ENCODE results near the gene CSAG1. TPM values are rescaled to one million over a fixed set of nuclear protein-coding genes. Genes with fewer than 3 reads are reported as not detected.
"Not testable (repeated sequence)": the region's sequence is repeated elsewhere in the genome, so short reads cannot be mapped to it uniquely, and the experiment has no call there.

CSAG1 gene
- total RNA-seq, 5 donors from 2014 or later (not counting 1 experiment from before 2014, with no cell fraction given), result not detected

DNA sequence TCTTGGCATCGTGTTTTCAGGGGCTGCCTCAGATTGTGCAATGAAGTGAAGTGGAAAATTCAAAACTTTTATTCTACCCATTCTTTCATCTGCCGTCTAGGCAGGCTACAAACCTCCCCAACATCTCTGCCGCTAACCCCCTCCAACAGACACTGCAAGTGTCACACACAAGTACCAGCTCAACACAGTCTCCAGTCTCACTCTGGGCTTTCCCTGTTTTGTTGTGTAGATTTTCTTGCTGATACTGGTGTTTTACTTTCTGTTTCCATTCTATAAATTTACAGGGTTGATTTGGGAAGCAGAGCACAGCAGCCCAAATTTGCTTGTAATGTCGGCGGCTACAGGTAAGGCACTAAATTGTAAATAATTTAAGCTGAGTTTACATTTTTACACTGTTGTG is 21.4 kb upstream of the CSAG1 start:
- ATAC-seq (replicated peaks in 1 of 4); H3K36me3 Mint-ChIP-seq; H3K4me3 ChIP-seq (ENCODE audit: control insufficient read depth in 1 of 2, extremely low read depth in 1 of 2, low read length in 1 of 2); H3K27me3 Mint-ChIP-seq; POLR2A ChIA-PET; DNase-seq; CTCF ChIA-PET; H3K27ac ChIP-seq (ENCODE audit: low read length); H3K4me1 ChIP-seq (ENCODE audit: control insufficient read depth in 1 of 2, extremely low read depth in 1 of 2, insufficient read depth in 2 of 2, low read length in 2 of 2); H3K36me3 ChIP-seq (ENCODE audit: control insufficient read depth in 2 of 2, extremely low read depth in 1 of 2, insufficient read depth in 1 of 2, low read length in 1 of 2); H3K4me3 Mint-ChIP-seq; H3K9me3 ChIP-seq; H3K27ac Mint-ChIP-seq; H3K27me3 ChIP-seq (replicated peaks in 1 of 2; ENCODE audit: control insufficient read depth in 2 of 2, extremely low read depth in 1 of 2, insufficient read depth in 2 of 2, low read length in 1 of 2); H3K4me1 Mint-ChIP-seq; H3K9me3 Mint-ChIP-seq: not testable (repeated sequence)
- no CpG with 5 or more reads among the region's 5 CpGs for WGBS (ENCODE audit: insufficient coverage)

- H3K27ac Mint-ChIP-seq; H3K27me3 Mint-ChIP-seq; H3K4me1 ChIP-seq (ENCODE audit: control insufficient read depth in 1 of 2, extremely low read depth in 1 of 2, insufficient read depth in 2 of 2, low read length in 2 of 2); H3K4me3 ChIP-seq (ENCODE audit: control insufficient read depth in 1 of 2, extremely low read depth in 1 of 2, low read length in 1 of 2); H3K36me3 Mint-ChIP-seq; H3K9me3 ChIP-seq; H3K9me3 Mint-ChIP-seq; POLR2A ChIA-PET; H3K36me3 ChIP-seq (ENCODE audit: control insufficient read depth in 2 of 2, extremely low read depth in 1 of 2, insufficient read depth in 1 of 2, low read length in 1 of 2); H3K4me3 Mint-ChIP-seq; CTCF ChIA-PET; H3K4me1 Mint-ChIP-seq; H3K27me3 ChIP-seq (replicated peaks in 1 of 2; ENCODE audit: control insufficient read depth in 2 of 2, extremely low read depth in 1 of 2, insufficient read depth in 2 of 2, low read length in 1 of 2); DNase-seq; H3K27ac ChIP-seq (ENCODE audit: low read length); ATAC-seq (replicated peaks in 1 of 4): not testable (repeated sequence)
- WGBS (ENCODE audit: insufficient coverage), result no CpG with 5 or more reads among the region's 35 CpGs
Observed at GRCh38 chrX:152753686-152754650, 20.4 kb upstream of the CSAG1 start, which contains the start of gene MAGEA2. TSS of gene MAGEA2 (minus strand) at chrX:152753842. CDS start at chrX:152751363, 2,479 bp downstream.

- Mint-ChIP-seq H3K4me3 (no peak overlapping the region), H3K4me1 (no peaks in the 10 kb centered on the region), H3K27ac (no peak overlapping the region), H3K27me3 (peaks cover 0 to 6% of the 10 kb centered on the region in 2 donors), H3K9me3 (no peaks in the 10 kb centered on the region), H3K36me3 (no peaks in the 10 kb centered on the region)
- DNase-seq (no peak), ATAC-seq (replicated peaks in 1 of 4) (no peak)
- WGBS (ENCODE audit: insufficient coverage), result no CpG with 5 or more reads among the region's 5 CpGs
- no peaks in the 10 kb centered on the region for H3K4me1 ChIP-seq (ENCODE audit: control insufficient read depth in 1 of 2, extremely low read depth in 1 of 2, insufficient read depth in 2 of 2, low read length in 2 of 2)
- no peaks in the 10 kb centered on the region for H3K27me3 ChIP-seq (replicated peaks in 1 of 2; ENCODE audit: control insufficient read depth in 2 of 2, extremely low read depth in 1 of 2, insufficient read depth in 2 of 2, low read length in 1 of 2)
- no peak overlapping the region for H3K27ac ChIP-seq (ENCODE audit: low read length)
- no peaks in the 10 kb centered on the region for H3K36me3 ChIP-seq (ENCODE audit: control insufficient read depth in 2 of 2, extremely low read depth in 1 of 2, insufficient read depth in 1 of 2, low read length in 1 of 2)
- H3K9me3 ChIP-seq, result no peaks in the 10 kb centered on the region
- ChIA-PET CTCF (no interaction called here), POLR2A (no interaction called here)
- no peak overlapping the region for H3K4me3 ChIP-seq (ENCODE audit: control insufficient read depth in 1 of 2, extremely low read depth in 1 of 2, low read length in 1 of 2)
Observed at GRCh38 chrX:152738560-152738959, 5.0 kb upstream of the CSAG1 start.

GRCh38 chrX:152736528-152736927 is 3.0 kb upstream of the CSAG1 start:
- H3K9me3 Mint-ChIP-seq; DNase-seq; H3K4me3 ChIP-seq (ENCODE audit: control insufficient read depth in 1 of 2, extremely low read depth in 1 of 2, low read length in 1 of 2); H3K4me1 ChIP-seq (ENCODE audit: control insufficient read depth in 1 of 2, extremely low read depth in 1 of 2, insufficient read depth in 2 of 2, low read length in 2 of 2); H3K4me1 Mint-ChIP-seq; H3K27ac ChIP-seq (ENCODE audit: low read length); POLR2A ChIA-PET; H3K36me3 ChIP-seq (ENCODE audit: control insufficient read depth in 2 of 2, extremely low read depth in 1 of 2, insufficient read depth in 1 of 2, low read length in 1 of 2); CTCF ChIA-PET; H3K27ac Mint-ChIP-seq; H3K27me3 ChIP-seq (replicated peaks in 1 of 2; ENCODE audit: control insufficient read depth in 2 of 2, extremely low read depth in 1 of 2, insufficient read depth in 2 of 2, low read length in 1 of 2); ATAC-seq (replicated peaks in 1 of 4); H3K27me3 Mint-ChIP-seq; H3K9me3 ChIP-seq; H3K36me3 Mint-ChIP-seq; H3K4me3 Mint-ChIP-seq: not testable (repeated sequence)
- WGBS (ENCODE audit: insufficient coverage), result 83% methylated on average over 4 of the region's 12 CpGs

DNA sequence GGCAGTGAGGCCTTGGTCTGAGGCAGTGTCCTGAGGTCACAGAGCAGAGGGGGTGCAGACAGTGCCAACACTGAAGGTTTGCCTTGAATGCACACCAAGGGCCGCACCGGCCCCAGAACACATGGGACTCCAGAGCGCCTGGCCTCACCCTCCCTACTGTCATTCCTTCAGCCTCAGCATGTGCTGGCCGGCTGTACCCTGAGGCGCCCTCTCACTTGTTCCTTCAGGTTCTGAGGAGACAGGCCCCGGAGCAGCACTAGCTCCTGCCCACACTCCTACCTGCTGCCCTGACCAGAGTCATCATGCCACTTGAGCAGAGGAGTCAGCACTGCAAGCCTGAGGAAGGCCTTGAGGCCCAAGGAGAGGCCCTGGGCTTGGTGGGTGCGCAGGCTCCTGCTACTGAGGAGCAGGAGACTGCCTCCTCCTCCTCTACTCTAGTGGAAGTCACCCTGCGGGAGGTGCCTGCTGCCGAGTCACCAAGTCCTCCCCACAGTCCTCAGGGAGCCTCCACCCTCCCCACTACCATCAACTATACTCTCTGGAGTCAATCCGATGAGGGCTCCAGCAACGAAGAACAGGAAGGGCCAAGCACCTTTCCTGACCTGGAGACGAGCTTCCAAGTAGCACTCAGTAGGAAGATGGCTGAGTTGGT is 2.5 kb upstream of the CSAG1 start:
- H3K27ac ChIP-seq (ENCODE audit: low read length), result no peak overlapping the region
- no peak overlapping the region for H3K4me3 ChIP-seq (ENCODE audit: control insufficient read depth in 1 of 2, extremely low read depth in 1 of 2, low read length in 1 of 2)
- H3K27ac Mint-ChIP-seq, result no peak overlapping the region
- H3K36me3 ChIP-seq (ENCODE audit: control insufficient read depth in 2 of 2, extremely low read depth in 1 of 2, insufficient read depth in 1 of 2, low read length in 1 of 2), result no peaks in the 10 kb centered on the region
- H3K9me3 ChIP-seq, result no peaks in the 10 kb centered on the region
- ChIA-PET CTCF (no interaction called here), POLR2A (no interaction called here)
- no peaks in the 10 kb centered on the region for H3K27me3 ChIP-seq (replicated peaks in 1 of 2; ENCODE audit: control insufficient read depth in 2 of 2, extremely low read depth in 1 of 2, insufficient read depth in 2 of 2, low read length in 1 of 2)
- no peak overlapping the region for H3K4me3 Mint-ChIP-seq
- no peaks in the 10 kb centered on the region for H3K4me1 ChIP-seq (ENCODE audit: control insufficient read depth in 1 of 2, extremely low read depth in 1 of 2, insufficient read depth in 2 of 2, low read length in 2 of 2)
- no peaks in the 10 kb centered on the region for H3K9me3 Mint-ChIP-seq
- ATAC-seq (replicated peaks in 1 of 4) (no peak), DNase-seq (no peak)
- no peaks in the 10 kb centered on the region for H3K36me3 Mint-ChIP-seq
- H3K4me1 Mint-ChIP-seq, result no peaks in the 10 kb centered on the region
- peaks cover 0 to 4% of the 10 kb centered on the region in 2 donors for H3K27me3 Mint-ChIP-seq
- 75% methylated on average over 4 of the region's 12 CpGs for WGBS (ENCODE audit: insufficient coverage)

GRCh38 chrX:152735101-152735500 is 1.6 kb upstream of the CSAG1 start:
- WGBS (ENCODE audit: insufficient coverage), result no CpG with 5 or more reads among the region's 2 CpGs

More at GRCh38 chrX:152735101-152735500, 1.6 kb upstream of the CSAG1 start:
- Mint-ChIP-seq H3K27me3 (peaks cover 0 to 4% of the 10 kb centered on the region in 2 donors), H3K27ac (no peak overlapping the region), H3K9me3 (no peaks in the 10 kb centered on the region), H3K36me3 (no peaks in the 10 kb centered on the region), H3K4me1 (no peaks in the 10 kb centered on the region), H3K4me3 (no peak overlapping the region)
- ChIA-PET POLR2A (no interaction called here), CTCF (no interaction called here)
- no peak overlapping the region for H3K4me3 ChIP-seq (ENCODE audit: control insufficient read depth in 1 of 2, extremely low read depth in 1 of 2, low read length in 1 of 2)
- DNase-seq (no peak), ATAC-seq (replicated peaks in 1 of 4) (no peak)
- H3K9me3 ChIP-seq, result no peaks in the 10 kb centered on the region
- no peaks in the 10 kb centered on the region for H3K27me3 ChIP-seq (replicated peaks in 1 of 2; ENCODE audit: control insufficient read depth in 2 of 2, extremely low read depth in 1 of 2, insufficient read depth in 2 of 2, low read length in 1 of 2)
- no peak overlapping the region for H3K27ac ChIP-seq (ENCODE audit: low read length)
- no peaks in the 10 kb centered on the region for H3K4me1 ChIP-seq (ENCODE audit: control insufficient read depth in 1 of 2, extremely low read depth in 1 of 2, insufficient read depth in 2 of 2, low read length in 2 of 2)
- no peaks in the 10 kb centered on the region for H3K36me3 ChIP-seq (ENCODE audit: control insufficient read depth in 2 of 2, extremely low read depth in 1 of 2, insufficient read depth in 1 of 2, low read length in 1 of 2)
